PC-3 (cell line): ENCODE results near the gene CNTNAP2. TPM values are rescaled to one million over a fixed set of nuclear protein-coding genes. Genes with fewer than 3 reads are reported as not detected.
"Not testable (repeated sequence)": the region's sequence is repeated elsewhere in the genome, so short reads cannot be mapped to it uniquely, and the experiment has no call there.

Source experiments
- ATAC-seq: fragments of 200-7000 bp; cut with Tn5 transposase; 2 replicates; pipeline ENCODE4 v1.9.1; 2020; ENCODE audit warnings: mild to moderate bottlenecking, moderate library complexity
- BruUV-seq: library from RNA; stranded (reverse); fragments of 400-500 nt; replicated peaks from 2 replicates; lab custom pipeline; 2021; lab: Mats Ljungman, UMichigan
- CTCF ChIA-PET: fragments of 300-600 bp; sonication (Branson Sonifier 250); formaldehyde crosslinking; loops from one replicate; lab custom pipeline; 2022; ENCODE audit warnings: antibody characterized with exemption; lab: Charles Lee
- POLR2A ChIA-PET: fragments of 300-600 bp; sonication (Branson Sonifier 250); formaldehyde crosslinking; loops from one replicate; lab custom pipeline; 2022; ENCODE audit warnings: antibody characterized with exemption; ENCODE audit not compliant: unreplicated experiment; lab: Charles Lee
- DNase-seq: peaks from one replicate; pipeline ENCODE4 v3.0.0-alpha.2; 2015
- H2AFZ ChIP-seq: fragments of 300-600 bp; sonication (generic); 2 replicates; pipeline ENCODE4 v1.6.0; 2016; ENCODE audit warnings: antibody characterized with exemption, low read length
- H3F3A ChIP-seq: fragments of 300-600 bp; sonication (generic); one replicate; pipeline ENCODE4 v1.6.0; 2017; ENCODE audit warnings: antibody characterized with exemption, low read length, control low read depth, mild to moderate bottlenecking; ENCODE audit not compliant: unreplicated experiment
- H3K27ac ChIP-seq: fragments of 300-600 bp; sonication (generic); 2 replicates; pipeline ENCODE4 v1.5.1; 2016; ENCODE audit warnings: mild to moderate bottlenecking, low read length
- H3K27me3 ChIP-seq: fragments of 300-600 bp; sonication (generic); 2 replicates; pipeline ENCODE4 v1.6.1; 2016; ENCODE audit warnings: low read length, mixed read lengths
- H3K36me3 ChIP-seq: fragments of 300-600 bp; sonication (generic); 2 replicates; pipeline ENCODE4 v1.6.1; 2016; ENCODE audit warnings: low read depth, mixed run types, low read length, mixed read lengths
- H3K4me1 ChIP-seq: fragments of 300-600 bp; sonication (generic); 2 replicates; pipeline ENCODE4 v1.5.1; 2016; ENCODE audit warnings: low read length; ENCODE audit not compliant: insufficient read depth
- H3K4me2 ChIP-seq: fragments of 300-600 bp; sonication (generic); 2 replicates; pipeline ENCODE4 v1.6.0; 2016; ENCODE audit warnings: low read length
- H3K4me3 ChIP-seq: fragments of 300-600 bp; sonication (generic); 2 replicates; pipeline ENCODE4 v1.5.1; 2016; ENCODE audit warnings: mild to moderate bottlenecking, low read length, mixed read lengths
- H3K79me2 ChIP-seq: fragments of 300-600 bp; sonication (generic); 2 replicates; pipeline ENCODE4 v1.6.1; 2017; ENCODE audit warnings: low read length, mixed read lengths
- H3K9ac ChIP-seq: fragments of 300-600 bp; sonication (generic); 2 replicates; pipeline ENCODE4 v1.6.0; 2016; ENCODE audit warnings: mild to moderate bottlenecking, low read length
- H3K9me2 ChIP-seq: fragments of 300-600 bp; sonication (generic); replicated peaks from 2 replicates; pipeline ENCODE4 v1.6.1; 2016; ENCODE audit warnings: mixed run types, low read length, mixed read lengths
- H3K9me3 ChIP-seq: fragments of 300-600 bp; sonication (generic); 2 replicates; pipeline ENCODE4 v1.6.1; 2016; ENCODE audit warnings: low read length, mixed read lengths
- H4K20me1 ChIP-seq: fragments of 300-600 bp; sonication (generic); 2 replicates; pipeline ENCODE4 v1.6.1; 2016; ENCODE audit warnings: low read length, mixed read lengths
- EZH2 ChIP-seq: fragments of 300-600 bp; sonication (generic); IDR thresholded peaks from one replicate; pipeline ENCODE4 v1.6.1; 2017; ENCODE audit warnings: antibody characterized with exemption, mild to moderate bottlenecking, low read length; ENCODE audit not compliant: unreplicated experiment
- EZH2phosphoT487 ChIP-seq: fragments of 300-600 bp; sonication (generic); IDR thresholded peaks from 2 replicates; pipeline ENCODE4 v1.6.1; 2018; ENCODE audit warnings: mild to moderate bottlenecking, antibody characterized with exemption, low read length, borderline replicate concordance
- intact Hi-C: fragments of 100-400 bp; cut with micrococcal nuclease; formaldehyde crosslinking; loops from 2 replicates; pipeline ENCODE4 v1.9.0; 2023
- total RNA-seq: library from RNA; depleted of rRNA; stranded (reverse); fragments of >200 nt; gene quantifications from 2 replicates; pipeline ENCODE4 v1.2.3, GENCODE V29; 2014
- TF ChIP-seq, protein P1 (sequence below): fragments of 300-600 bp; sonication (generic); conservative IDR thresholded peaks from 2 replicates; pipeline ENCODE4 v1.5.1; 2017; ENCODE audit warnings: antibody characterized with exemption, low read depth, mild to moderate bottlenecking, low read length

The CNTNAP2 gene
- total RNA-seq, 1 experiment from 2014 or later, result 1.5 TPM

DNA sequence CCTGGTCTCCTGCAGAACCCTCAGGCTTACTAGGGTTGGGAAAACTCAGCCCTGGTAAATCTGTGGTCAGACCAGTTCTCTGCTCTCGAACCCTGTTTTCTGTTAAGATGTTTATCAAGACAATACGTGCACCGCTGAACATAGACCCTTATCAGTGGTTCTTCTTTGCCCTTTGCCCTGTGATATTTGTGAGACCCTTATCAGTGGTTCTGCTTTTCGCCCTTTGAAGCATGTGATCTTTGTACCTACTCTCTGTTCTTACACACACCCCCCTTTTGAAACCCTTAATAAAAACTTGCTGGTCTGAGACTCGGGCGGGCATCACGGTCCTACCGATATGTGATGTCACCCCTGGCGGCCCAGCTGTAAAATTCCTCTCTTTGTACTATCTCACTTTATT, 2346.2 kb downstream of the CNTNAP2 start:
- H3K9ac ChIP-seq, H3K79me2 ChIP-seq, DNase-seq, H3K4me3 ChIP-seq, H3K9me3 ChIP-seq, POLR2A ChIA-PET, H3K27me3 ChIP-seq, H3K4me2 ChIP-seq, ATAC-seq, H3K9me2 ChIP-seq, BruUV-seq, H2AFZ ChIP-seq, H3K36me3 ChIP-seq, CTCF ChIA-PET, H3K27ac ChIP-seq, H3K4me1 ChIP-seq, intact Hi-C loops, H3F3A ChIP-seq, H4K20me1 ChIP-seq: not testable (repeated sequence)

DNA sequence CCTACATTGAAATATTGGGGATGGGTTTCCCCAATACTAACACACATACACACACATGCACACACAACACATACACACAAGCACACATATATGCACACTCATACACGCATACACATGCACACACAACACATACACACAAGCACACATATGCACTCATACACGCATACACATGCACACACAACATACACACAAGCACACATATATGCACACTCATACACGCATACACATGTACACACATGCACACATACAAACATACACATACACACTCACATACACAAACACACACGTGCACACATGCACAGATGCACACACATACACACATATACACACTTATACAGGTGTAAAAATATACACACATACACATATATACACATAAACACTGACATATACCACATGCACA, 2346.6 kb downstream of the CNTNAP2 start:
- no peak overlapping the region for H3K27ac ChIP-seq
- H3K4me3 ChIP-seq, result no peak overlapping the region
- ATAC-seq (no peak), DNase-seq (no peak)
- TF ChIP-seq EZH2, result no peak
- no peak for TF ChIP-seq EZH2phosphoT487
- TF ChIP-seq, protein P1, sequence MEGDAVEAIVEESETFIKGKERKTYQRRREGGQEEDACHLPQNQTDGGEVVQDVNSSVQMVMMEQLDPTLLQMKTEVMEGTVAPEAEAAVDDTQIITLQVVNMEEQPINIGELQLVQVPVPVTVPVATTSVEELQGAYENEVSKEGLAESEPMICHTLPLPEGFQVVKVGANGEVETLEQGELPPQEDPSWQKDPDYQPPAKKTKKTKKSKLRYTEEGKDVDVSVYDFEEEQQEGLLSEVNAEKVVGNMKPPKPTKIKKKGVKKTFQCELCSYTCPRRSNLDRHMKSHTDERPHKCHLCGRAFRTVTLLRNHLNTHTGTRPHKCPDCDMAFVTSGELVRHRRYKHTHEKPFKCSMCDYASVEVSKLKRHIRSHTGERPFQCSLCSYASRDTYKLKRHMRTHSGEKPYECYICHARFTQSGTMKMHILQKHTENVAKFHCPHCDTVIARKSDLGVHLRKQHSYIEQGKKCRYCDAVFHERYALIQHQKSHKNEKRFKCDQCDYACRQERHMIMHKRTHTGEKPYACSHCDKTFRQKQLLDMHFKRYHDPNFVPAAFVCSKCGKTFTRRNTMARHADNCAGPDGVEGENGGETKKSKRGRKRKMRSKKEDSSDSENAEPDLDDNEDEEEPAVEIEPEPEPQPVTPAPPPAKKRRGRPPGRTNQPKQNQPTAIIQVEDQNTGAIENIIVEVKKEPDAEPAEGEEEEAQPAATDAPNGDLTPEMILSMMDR, result no peak
- H4K20me1 ChIP-seq, result no peaks in the 10 kb centered on the region
- H3K9ac ChIP-seq, result no peak overlapping the region
- H3K79me2 ChIP-seq, result no peaks in the 10 kb centered on the region
- no peaks in the 10 kb centered on the region for H3K36me3 ChIP-seq
- no peaks in the 10 kb centered on the region for H3K4me1 ChIP-seq
- peaks cover 7% of the 10 kb centered on the region; the same call in 1 of the 2 replicates for H3K27me3 ChIP-seq
- ChIA-PET CTCF (no interaction called here), POLR2A (no interaction called here)
- H3K9me2 ChIP-seq, result no peaks in the 10 kb centered on the region
- intact Hi-C loops, result no loop called here
- BruUV-seq, result no TSS peak
- no peak overlapping the region for H3K4me2 ChIP-seq
- H3F3A ChIP-seq, result no peaks in the 10 kb centered on the region
- no peaks in the 10 kb centered on the region for H3K9me3 ChIP-seq
- no peak overlapping the region for H2AFZ ChIP-seq

DNA sequence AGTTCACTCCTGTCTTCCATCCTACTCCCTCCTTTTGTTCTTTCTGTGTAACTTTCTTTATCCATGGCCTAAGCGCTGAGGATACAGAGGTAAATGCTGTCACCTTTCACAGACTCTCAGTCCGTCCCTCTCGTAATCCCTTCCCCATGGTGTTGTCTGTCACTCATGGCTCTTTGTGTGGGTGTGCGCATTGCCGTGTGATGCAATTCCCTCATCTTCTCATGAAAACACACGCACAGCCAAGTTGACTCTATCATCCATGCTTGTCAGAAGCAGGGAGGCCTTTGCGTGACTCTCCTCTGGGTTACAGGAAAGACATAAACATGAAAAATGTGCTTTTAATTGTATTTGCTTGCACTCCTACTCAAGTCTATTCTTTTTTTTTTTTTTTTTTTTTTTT, 2348.3 kb downstream of the CNTNAP2 start:
- Histone ChIP-seq H2AFZ (no peak overlapping the region), H4K20me1 (no peaks in the 10 kb centered on the region), H3K9me2 (no peaks in the 10 kb centered on the region), H3K27ac (no peak overlapping the region), H3K9ac (no peak overlapping the region), H3K27me3 (peaks cover 7% of the 10 kb centered on the region; the same call in 1 of the 2 replicates), H3K79me2 (no peaks in the 10 kb centered on the region), H3F3A (no peaks in the 10 kb centered on the region), H3K9me3 (no peaks in the 10 kb centered on the region), H3K4me2 (no peak overlapping the region), H3K36me3 (no peaks in the 10 kb centered on the region), H3K4me1 (no peaks in the 10 kb centered on the region), H3K4me3 (no peak overlapping the region)
- POLR2A ChIA-PET, result no interaction called here
- CTCF ChIA-PET, result no interaction called here
- no TSS peak for BruUV-seq
- ATAC-seq, result no peak
- TF ChIP-seq, protein P1, result no peak
- TF ChIP-seq EZH2phosphoT487 (no peak), EZH2 (no peak)
- intact Hi-C loops, result no loop called here
- no peak for DNase-seq

DNA sequence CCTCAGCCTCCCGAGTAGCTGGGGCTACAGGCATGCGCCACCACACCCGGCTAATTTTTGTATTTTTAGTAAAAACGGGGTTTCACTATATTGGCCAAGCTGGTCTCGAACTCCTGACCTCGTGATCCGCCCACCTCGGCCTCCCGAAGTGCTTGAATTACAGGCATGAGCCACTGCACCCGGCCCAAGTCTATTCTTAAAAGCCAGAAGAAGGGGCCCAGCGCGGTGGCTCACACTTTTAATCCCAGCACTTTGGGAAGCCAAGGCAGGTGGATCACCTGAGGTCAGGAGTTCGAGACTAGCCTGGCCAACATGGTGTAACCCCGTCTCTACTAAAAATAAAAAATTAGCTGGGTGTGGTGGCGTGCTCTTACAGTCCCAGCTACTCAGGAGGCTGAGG, 2348.8 kb downstream of the CNTNAP2 start:
- H3K27me3 ChIP-seq, CTCF ChIA-PET, H3K9me3 ChIP-seq, H3K4me2 ChIP-seq, BruUV-seq, POLR2A ChIA-PET, DNase-seq, H3F3A ChIP-seq, ATAC-seq, H3K9ac ChIP-seq, H2AFZ ChIP-seq, intact Hi-C loops, H3K79me2 ChIP-seq, H3K27ac ChIP-seq, H4K20me1 ChIP-seq, H3K9me2 ChIP-seq, H3K4me3 ChIP-seq, H3K4me1 ChIP-seq, H3K36me3 ChIP-seq: not testable (repeated sequence)
